GM12878 (cell line): ENCODE results near the gene ADAMTS13. TPM values are rescaled to one million over a fixed set of nuclear protein-coding genes. Genes with fewer than 3 reads are reported as not detected.
A peak's percentile ranks its signal among the peaks of the same experiment; 100 is the strongest.
"Not testable (repeated sequence)": the region's sequence is repeated elsewhere in the genome, so short reads cannot be mapped to it uniquely, and the experiment has no call there.

ENCODE experiments used
- ATAC-seq: fragments of 200-7000 bp; cut with Tn5 transposase; 3 replicates; pipeline ENCODE4 v1.9.1; 2020; ENCODE audit warnings: mild to moderate bottlenecking, moderate library complexity
- BruUV-seq: library from RNA; stranded (reverse); fragments of 400-500 nt; replicated peaks from 2 replicates; lab custom pipeline; 2021; lab: Mats Ljungman, UMichigan
- CTCF ChIA-PET: fragments of 300-600 bp; sonication (Branson Sonifier 250); formaldehyde crosslinking; extraction: SDS; loops from one replicate; lab custom pipeline; 2021; ENCODE audit warnings: inconsistent platforms; lab: Yijun Ruan, JAX
- POLR2A ChIA-PET: fragments of 350-600 bp; formaldehyde crosslinking; extraction: SDS; loops from one replicate; lab custom pipeline; 2021; ENCODE audit warnings: inconsistent platforms; lab: Charles Lee
- RAD21 ChIA-PET: fragments of 300-600 bp; sonication (Branson Sonifier 250); formaldehyde crosslinking; loops from one replicate; lab custom pipeline; 2023; ENCODE audit warnings: antibody characterized with exemption; ENCODE audit not compliant: unreplicated experiment; lab: Charles Lee
- SMC1A ChIA-PET: fragments of 300-600 bp; sonication (Branson Sonifier 250); formaldehyde crosslinking; loops from one replicate; lab custom pipeline; 2023; ENCODE audit not compliant: unreplicated experiment, uncharacterized antibody; lab: Charles Lee
- DNase-seq: peaks from one replicate; pipeline ENCODE4 v3.0.0-alpha.2; 2011; ENCODE audit warnings: low read depth, low spot score
- FAIRE-seq: peaks from 3 replicates; lab custom pipeline; 2011; peaks lifted over from hg19 to GRCh38; lab: Jason Lieb, UNC
- H2AFZ ChIP-seq: 2 replicates; pipeline ENCODE4 v1.6.0; 2011; ENCODE audit warnings: low read depth, low read length, control low read depth; ENCODE audit not compliant: control insufficient read depth
- H3K27ac ChIP-seq: 2 replicates; pipeline ENCODE4 v1.5.1; 2011; ENCODE audit warnings: control low read depth; ENCODE audit not compliant: control insufficient read depth, insufficient read depth
- H3K27me3 ChIP-seq, 2 experiments: replicated peaks in 1 of 2; 2 replicates each; pipeline versions ENCODE4 v1.6.0 to v1.6.1; 2011; ENCODE audit warnings: low read length in 1 of 2; ENCODE audit not compliant: control insufficient read depth in 2 of 2, insufficient read depth in 2 of 2
- H3K36me3 ChIP-seq, 2 experiments: 2 replicates each; pipeline ENCODE4 v1.5.1; 2011; ENCODE audit warnings: low read length in 1 of 2; ENCODE audit not compliant: control insufficient read depth in 2 of 2, insufficient read depth in 2 of 2
- H3K4me1 ChIP-seq: 2 replicates; pipeline ENCODE4 v1.6.1; 2011; ENCODE audit warnings: mild to moderate bottlenecking, low read length, moderate library complexity, mixed read lengths; ENCODE audit not compliant: control insufficient read depth, insufficient read depth
- H3K4me2 ChIP-seq: 2 replicates; pipeline ENCODE4 v1.6.0; 2011; ENCODE audit warnings: control low read depth; ENCODE audit not compliant: control insufficient read depth, insufficient read depth
- H3K4me3 ChIP-seq: fragments of 200-600 bp; sonication (generic); 2 replicates; pipeline ENCODE4 v1.5.1; 2016
- H3K79me2 ChIP-seq: 2 replicates; pipeline ENCODE4 v1.6.0; 2011; ENCODE audit warnings: low read length; ENCODE audit not compliant: control insufficient read depth, insufficient read depth
- H3K9ac ChIP-seq: 2 replicates; pipeline ENCODE4 v1.8.0; 2011; ENCODE audit warnings: low read length, control low read depth, mixed read lengths; ENCODE audit not compliant: control insufficient read depth, insufficient read depth
- H3K9me3 ChIP-seq: replicated peaks from 3 replicates; pipeline ENCODE4 v1.5.1; 2011; ENCODE audit warnings: mild to moderate bottlenecking, low read length; ENCODE audit not compliant: control insufficient read depth, insufficient read depth
- H4K20me1 ChIP-seq: 2 replicates; pipeline ENCODE4 v1.6.0; 2011; ENCODE audit not compliant: control insufficient read depth, insufficient read depth
- ATF3 ChIP-seq: IDR thresholded peaks from 2 replicates; pipeline ENCODE4 v1.6.1; 2011; ENCODE audit warnings: low read depth, mild to moderate bottlenecking, low read length, moderate library complexity, borderline replicate concordance; ENCODE audit errors: extremely low read depth
- ATF7 ChIP-seq: fragments of 450-650 bp; IDR thresholded peaks from 2 replicates; pipeline ENCODE4 v1.6.1; 2016; ENCODE audit warnings: low read depth, mild to moderate bottlenecking
- BHLHE40 ChIP-seq, 2 experiments: fragments of 450-650 bp in 1 of 2; IDR thresholded peaks; 2 replicates each; pipeline ENCODE4 v1.6.1; 2011 to 2017; ENCODE audit warnings: low read depth in 2 of 2, borderline replicate concordance in 1 of 2, improper control_type of control experiment in 1 of 2, low read length in 1 of 2, mild to moderate bottlenecking in 1 of 2
- CHD4 ChIP-seq: fragments of 200-600 bp; sonication (generic); IDR thresholded peaks from 2 replicates; pipeline ENCODE4 v1.6.1; 2016; ENCODE audit warnings: mild to moderate bottlenecking
- CREB1 ChIP-seq: IDR thresholded peaks from 2 replicates; pipeline ENCODE4 v1.6.1; 2012; ENCODE audit warnings: low read depth, mild to moderate bottlenecking, inconsistent platforms
- KLF5 ChIP-seq: fragments of 450-650 bp; IDR thresholded peaks from 2 replicates; pipeline ENCODE4 v1.6.1; 2014; ENCODE audit warnings: mild to moderate bottlenecking; ENCODE audit not compliant: partially characterized antibody
- NFIC ChIP-seq: IDR thresholded peaks from 2 replicates; pipeline ENCODE4 v1.6.1; 2012; ENCODE audit warnings: low read depth, mild to moderate bottlenecking, inconsistent platforms, low read length, moderate library complexity
- NFYB ChIP-seq: IDR thresholded peaks from 2 replicates; pipeline ENCODE4 v1.6.1; 2011; ENCODE audit warnings: low read depth, mild to moderate bottlenecking, low read length, improper control_type of control experiment, moderate library complexity; ENCODE audit not compliant: insufficient read depth
- POLR2AphosphoS2 ChIP-seq: IDR thresholded peaks from 2 replicates; pipeline ENCODE4 v1.6.1; 2011; ENCODE audit warnings: low read depth, mild to moderate bottlenecking, low read length, improper control_type of control experiment, moderate library complexity
- RAD21 ChIP-seq: IDR thresholded peaks from 2 replicates; pipeline ENCODE4 v1.6.1; 2011; ENCODE audit warnings: mild to moderate bottlenecking, low read depth, low read length, moderate library complexity; ENCODE audit not compliant: insufficient read depth
- RUNX3 ChIP-seq: IDR thresholded peaks from 2 replicates; pipeline ENCODE4 v1.6.1; 2012; ENCODE audit warnings: low read length, inconsistent platforms
- STAT3 ChIP-seq: IDR thresholded peaks from 2 replicates; pipeline ENCODE4 v1.6.1; 2011; ENCODE audit warnings: low read depth, low read length, improper control_type of control experiment
- TAF1 ChIP-seq: IDR thresholded peaks from 2 replicates; pipeline ENCODE4 v1.6.1; 2011; ENCODE audit warnings: mild to moderate bottlenecking, low read depth, low read length, borderline replicate concordance
- TCF7 ChIP-seq: IDR thresholded peaks from 2 replicates; pipeline ENCODE4 v1.6.1; 2014; ENCODE audit warnings: antibody characterized with exemption, borderline replicate concordance
- YBX1 ChIP-seq: fragments of 450-650 bp; IDR thresholded peaks from 2 replicates; pipeline ENCODE4 v1.6.1; 2016; ENCODE audit warnings: antibody characterized with exemption
- ZNF217 ChIP-seq: fragments of 450-650 bp; IDR thresholded peaks from 2 replicates; pipeline ENCODE4 v1.6.1; 2017; ENCODE audit warnings: antibody characterized with exemption, mild to moderate bottlenecking
- ZNF384 ChIP-seq: IDR thresholded peaks from 2 replicates; pipeline ENCODE4 v1.6.1; 2012; ENCODE audit warnings: low read depth, mild to moderate bottlenecking, low read length, improper control_type of control experiment, borderline replicate concordance
- WGBS: methylation state at CpG from one replicate; pipeline ENCODE4 v1.1.6; 2016; ENCODE audit warnings: low lambda C conversion rate; ENCODE audit not compliant: insufficient replicate concordance, insufficient coverage; ENCODE audit errors: missing lambda C conversion rate; 5-methylcytosine and 5-hydroxymethylcytosine counted together
- in situ Hi-C: fragments of 300-500 bp; cut with MboI; formaldehyde crosslinking; loops from 9 replicates; pipeline ENCODE4 v1.14.3; 2018; ENCODE audit warnings: mixed read lengths
- intact Hi-C: fragments of 100-400 bp; cut with micrococcal nuclease; formaldehyde crosslinking; loops from one replicate; pipeline ENCODE4 v1.14.2; 2022; ENCODE audit not compliant: unreplicated experiment
- polyA plus RNA-seq, 11 experiments: library from polyadenylated mRNA; depleted of rRNA in 4 of 11; unstranded in 6 of 11; stranded (reverse) in 5 of 11; fragments of >200 nt; fragmentation: Nextera tagmentation in 4 of 11; fragmentation: Illumina TruSeq in 1 of 11; extraction: Ambion mirVana in 4 of 11; extraction: Trizol in 1 of 11; gene quantifications; 1 replicate in 1 of 11; 2 replicates in 10 of 11; pipeline versions ENCODE4 v1.2.1 to v1.2.3, GENCODE V29; 2011 to 2016; ENCODE audit warnings: inconsistent platforms in 2 of 11, missing spikeins in 2 of 11, low read depth in 1 of 11
- total RNA-seq, 4 experiments: library from RNA; depleted of rRNA in 3 of 4; stranded (reverse); fragments of >200 nt in 3 of 4; fragmentation: Illumina TruSeq in 1 of 4; extraction: Trizol in 1 of 4; gene quantifications; 2 replicates each; pipeline versions ENCODE4 v1.2.1 to v1.2.3, GENCODE V29; 2013 to 2021

ADAMTS13 gene
- total and polyA plus RNA-seq, 10 of the 15 experiments (the other 5 are each of a cell fraction or from before 2014, with no cell fraction given) = 0.08 to 2.4 (median 0.28) TPM

- no peak overlapping the region for H3K4me2 ChIP-seq
Observed at GRCh38 chr9:133449760-133450159, 27.6 kb downstream of the ADAMTS13 start.

GRCh38 chr9:133451865-133452264, 29.7 kb downstream of the ADAMTS13 start:
- H2AFZ ChIP-seq, H3K27me3 ChIP-seq, in situ Hi-C loops, H3K9ac ChIP-seq, H3K4me1 ChIP-seq, H3K4me3 ChIP-seq, SMC1A ChIA-PET, FAIRE-seq, H4K20me1 ChIP-seq, H3K9me3 ChIP-seq, H3K4me2 ChIP-seq, intact Hi-C loops, H3K27ac ChIP-seq, H3K36me3 ChIP-seq, BruUV-seq, H3K79me2 ChIP-seq, ATAC-seq, DNase-seq, RAD21 ChIA-PET: not testable (repeated sequence)
- TF ChIP-seq ZNF384 = peak; percentile 35; the same call in 1 of the 2 replicates
- 0 out of 2 replicates have a peak, but pooled peaks have one; percentile 5 for TF ChIP-seq RAD21
- CTCF ChIA-PET = interaction anchor here (0.7 kb wide), 1 partner anchor 26 kb away, joined by 3 read pairs; no protein-coding TSS in a partner anchor
- 0% methylated on average over 2 of the region's 5 CpGs for WGBS
- POLR2A ChIA-PET = interaction anchor here (0.7 kb wide), 1 partner anchor 554 kb away, joined by 8 read pairs; no protein-coding TSS in a partner anchor

More at GRCh38 chr9:133449760-133450159, 27.6 kb downstream of the ADAMTS13 start:
- intact Hi-C loops = no loop called here
- H3K4me1 ChIP-seq = no peaks in the 10 kb centered on the region
- no peaks in the 10 kb centered on the region for H3K9me3 ChIP-seq
- FAIRE-seq (no peak), DNase-seq (no peak), ATAC-seq (no peak)
- no peak for TF ChIP-seq KLF5
- TF ChIP-seq NFIC = no peak
- TF ChIP-seq STAT3 = no peak
- TF ChIP-seq NFYB = no peak
- TF ChIP-seq TAF1 = no peak
- no peak for TF ChIP-seq POLR2AphosphoS2
- no peak for TF ChIP-seq BHLHE40 (IDR thresholded peaks at IDR 0.05; ENCODE audit: borderline replicate concordance in 1 of 2, low read depth in 2 of 2, low read length in 1 of 2)
- TF ChIP-seq RUNX3 = no peak
- TF ChIP-seq CHD4 = no peak
- TF ChIP-seq ATF3 = no peak
- TF ChIP-seq ATF7 = no peak
- no peak for TF ChIP-seq ZNF217
- no peak for TF ChIP-seq TCF7
- TF ChIP-seq YBX1 = no peak
- no peak for TF ChIP-seq CREB1
- H3K79me2 ChIP-seq = no peaks in the 10 kb centered on the region
- no TSS peak for BruUV-seq
- ChIA-PET RAD21 (no interaction called here), SMC1A (no interaction called here), CTCF (interaction anchor here (1.0 kb wide), 1 partner anchor 12 kb away, joined by 3 read pairs; no protein-coding TSS in a partner anchor), POLR2A (no interaction called here)
- 48% methylated on average over 12 of the region's 12 CpGs for WGBS
- no peak overlapping the region for H3K4me3 ChIP-seq
- no peaks in the 10 kb centered on the region for H3K36me3 ChIP-seq
- no peak overlapping the region for H3K9ac ChIP-seq
- H3K27me3 ChIP-seq = peaks cover 0 to 2% of the 10 kb centered on the region in 2 experiments; a peak in 3 of 4 replicates
- no peak overlapping the region for H2AFZ ChIP-seq
- H3K27ac ChIP-seq = no peak overlapping the region
- H4K20me1 ChIP-seq = no peaks in the 10 kb centered on the region
- in situ Hi-C loops = no loop called here
